Gastrocnemius medialis (tissue), 4 donors: ENCODE measurements around the gene CDH5.
"Not testable (repeated sequence)": the region's sequence is repeated elsewhere in the genome, so short reads cannot be mapped to it uniquely, and the experiment has no call there.

Experiments used
- POLR2A ChIP-seq, 2 donors: fragments of 450-650 bp; IDR thresholded peaks; one replicate each; pipeline ENCODE4 v1.6.1; 2017; ENCODE audit warnings: antibody characterized with exemption in 2 of 2, mild to moderate bottlenecking in 2 of 2, moderate library complexity in 2 of 2
- TF ChIP-seq, protein P1 (sequence below), 5 experiments: fragments of 450-650 bp in 3 of 5; fragments of 200-600 bp in 2 of 5; sonication (generic) in 2 of 5; IDR thresholded peaks in 4 of 5; conservative IDR thresholded peaks in 1 of 5; 1 replicate in 4 of 5; 2 replicates in 1 of 5; pipeline ENCODE4 v1.5.1; 2016 to 2019; ENCODE audit warnings: antibody characterized with exemption in 5 of 5, mild to moderate bottlenecking in 3 of 5, moderate library complexity in 3 of 5

DNA sequence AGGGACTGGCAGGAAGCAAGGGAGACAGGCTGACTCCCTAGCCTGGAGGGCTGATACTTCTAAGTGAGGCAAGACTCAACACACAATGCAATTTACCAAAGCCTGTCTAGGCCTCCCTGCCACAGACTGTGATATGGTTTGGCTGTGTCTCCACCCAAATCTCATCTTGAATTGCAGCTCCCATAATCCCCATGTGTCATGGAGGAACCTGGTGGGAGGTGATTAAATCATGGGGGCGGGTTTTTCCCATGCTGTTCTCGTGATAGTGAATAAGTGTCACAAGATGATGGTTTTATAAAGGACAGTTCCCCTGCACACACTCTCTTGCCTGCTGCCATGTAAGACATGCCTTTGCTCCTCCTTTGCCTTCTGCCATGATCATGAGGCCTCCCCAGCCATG lies 35.0 kb upstream of the CDH5 start:
- TF ChIP-seq POLR2A (IDR thresholded peaks at IDR 0.05): not testable (repeated sequence)
- TF ChIP-seq, protein P1, sequence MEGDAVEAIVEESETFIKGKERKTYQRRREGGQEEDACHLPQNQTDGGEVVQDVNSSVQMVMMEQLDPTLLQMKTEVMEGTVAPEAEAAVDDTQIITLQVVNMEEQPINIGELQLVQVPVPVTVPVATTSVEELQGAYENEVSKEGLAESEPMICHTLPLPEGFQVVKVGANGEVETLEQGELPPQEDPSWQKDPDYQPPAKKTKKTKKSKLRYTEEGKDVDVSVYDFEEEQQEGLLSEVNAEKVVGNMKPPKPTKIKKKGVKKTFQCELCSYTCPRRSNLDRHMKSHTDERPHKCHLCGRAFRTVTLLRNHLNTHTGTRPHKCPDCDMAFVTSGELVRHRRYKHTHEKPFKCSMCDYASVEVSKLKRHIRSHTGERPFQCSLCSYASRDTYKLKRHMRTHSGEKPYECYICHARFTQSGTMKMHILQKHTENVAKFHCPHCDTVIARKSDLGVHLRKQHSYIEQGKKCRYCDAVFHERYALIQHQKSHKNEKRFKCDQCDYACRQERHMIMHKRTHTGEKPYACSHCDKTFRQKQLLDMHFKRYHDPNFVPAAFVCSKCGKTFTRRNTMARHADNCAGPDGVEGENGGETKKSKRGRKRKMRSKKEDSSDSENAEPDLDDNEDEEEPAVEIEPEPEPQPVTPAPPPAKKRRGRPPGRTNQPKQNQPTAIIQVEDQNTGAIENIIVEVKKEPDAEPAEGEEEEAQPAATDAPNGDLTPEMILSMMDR (IDR thresholded peaks at IDR 0.05 in 4 of 5, conservative IDR thresholded peaks at IDR 0.05 in 1 of 5): not testable (repeated sequence)
